ENCODE measurements around the gene ARHGAP20. TPM values are rescaled to one million over a fixed set of nuclear protein-coding genes. Genes with fewer than 3 reads are reported as not detected.

ARHGAP20 gene
- total RNA-seq, 1 experiment from 2014 or later, result 1.5 TPM

GRCh38 chr11:110606415-110606814 is 105.8 kb downstream of the ARHGAP20 start:
- DNase-seq (ENCODE audit: low spot score), result no peak

- DNase-seq (ENCODE audit: low spot score), result no peak
These were observed 110.3 kb downstream of the ARHGAP20 start for GRCh38 chr11:110601936-110602335.

GRCh38 chr11:110600322-110600721 is 111.9 kb downstream of the ARHGAP20 start:
- no peak for DNase-seq (ENCODE audit: low spot score)

DNA sequence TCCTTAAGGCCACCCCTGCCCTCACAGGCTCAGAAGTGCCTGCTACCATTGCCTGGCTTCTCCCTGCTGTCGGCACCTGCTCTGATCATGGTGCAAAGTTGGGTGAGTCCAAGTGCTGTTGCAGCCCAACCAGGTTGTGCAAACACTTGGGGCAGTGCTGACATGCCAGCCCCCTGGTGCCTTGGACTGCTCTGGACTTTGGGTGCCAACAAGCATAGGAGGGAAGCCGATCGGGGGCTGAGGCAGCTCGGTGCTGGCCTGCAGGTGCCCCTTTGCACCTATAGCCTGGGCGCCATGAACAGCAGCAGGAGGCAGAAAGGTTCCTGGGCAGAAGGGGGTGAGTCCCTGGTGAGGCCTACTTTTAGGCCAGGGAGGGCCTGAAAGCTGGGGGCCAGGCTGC is 113.0 kb downstream of the ARHGAP20 start:
- no peak for DNase-seq (ENCODE audit: low spot score)

GRCh38 chr11:110598725-110599124 is 113.5 kb downstream of the ARHGAP20 start:
- no peak for DNase-seq (ENCODE audit: low spot score)

DNA sequence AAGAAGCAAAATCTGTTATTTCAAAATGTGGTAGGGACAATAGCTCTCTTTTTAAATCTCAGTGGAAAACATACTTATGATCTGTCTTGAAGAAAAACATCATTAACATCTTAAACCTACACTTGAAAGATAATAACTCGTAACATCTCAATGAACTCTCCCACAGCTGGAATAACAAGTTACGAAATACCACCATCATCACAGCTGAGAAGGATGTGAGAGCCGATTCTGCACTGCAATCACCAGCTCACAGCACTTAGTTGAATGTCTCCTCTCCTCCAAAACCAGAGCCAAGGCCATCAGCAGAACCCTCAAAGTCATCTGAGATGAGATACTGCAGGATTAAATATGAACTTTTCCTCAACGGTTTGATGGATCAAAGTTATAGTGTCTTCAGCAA is 124.3 kb downstream of the ARHGAP20 start:
- no peak for DNase-seq (ENCODE audit: low spot score)

DNA sequence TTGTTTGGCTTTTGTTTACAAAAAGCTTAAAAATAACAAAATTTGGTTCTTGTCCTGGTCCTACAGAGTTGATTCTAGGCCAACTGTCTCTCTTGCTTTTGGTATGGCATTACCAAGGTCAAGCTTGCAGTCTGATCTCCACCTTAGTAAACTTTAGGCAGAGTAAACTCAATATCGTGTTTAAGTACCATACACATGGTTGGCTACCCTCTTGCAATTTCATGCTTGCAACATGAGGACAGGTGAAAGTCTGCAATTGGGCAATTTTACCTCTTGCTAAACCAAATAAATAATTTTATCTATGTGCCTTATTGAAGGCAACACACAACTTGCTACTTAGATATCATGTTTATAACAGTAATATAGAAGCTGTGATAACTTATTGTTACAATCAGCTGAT is 125.1 kb downstream of the ARHGAP20 start:
- no peak for DNase-seq (ENCODE audit: low spot score)

- DNase-seq (ENCODE audit: low spot score), result no peak
These were observed 128.1 kb downstream of the ARHGAP20 start for GRCh38 chr11:110584150-110584549.

DNA sequence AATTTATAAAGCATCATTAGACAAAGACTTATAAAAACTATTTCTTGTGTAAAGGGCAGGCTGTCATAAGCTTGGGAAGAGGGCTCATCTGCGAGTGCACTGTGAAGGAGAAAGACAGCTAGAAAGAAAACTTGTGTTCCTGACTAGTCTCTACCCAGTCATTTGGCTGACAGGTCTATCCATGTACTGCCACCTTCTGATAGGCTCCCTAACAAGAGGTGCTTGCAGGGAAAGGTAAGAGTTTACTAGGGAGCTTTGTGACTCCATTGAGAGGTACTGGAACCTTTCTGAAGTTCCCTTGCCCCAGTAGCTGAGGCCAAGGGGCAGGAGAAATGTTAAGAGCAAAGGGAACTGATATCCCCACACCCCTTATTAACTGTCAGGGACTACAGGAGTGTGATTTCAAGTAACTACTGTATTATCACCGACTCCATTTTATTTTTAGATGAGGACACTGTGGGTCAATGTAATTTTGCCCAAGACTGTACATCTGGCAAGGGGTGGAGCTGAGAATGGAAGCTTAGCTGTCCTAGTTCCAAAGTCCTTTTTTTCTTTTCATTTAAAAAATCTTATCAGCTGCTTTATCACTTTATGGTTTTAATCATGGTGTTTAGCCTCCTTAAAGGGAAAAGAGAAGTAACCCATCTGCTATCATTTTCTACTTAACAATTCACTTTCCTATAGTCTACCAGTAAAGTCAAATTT is 129.4 kb downstream of the ARHGAP20 start:
- no peak for DNase-seq (ENCODE audit: low spot score)

DNA sequence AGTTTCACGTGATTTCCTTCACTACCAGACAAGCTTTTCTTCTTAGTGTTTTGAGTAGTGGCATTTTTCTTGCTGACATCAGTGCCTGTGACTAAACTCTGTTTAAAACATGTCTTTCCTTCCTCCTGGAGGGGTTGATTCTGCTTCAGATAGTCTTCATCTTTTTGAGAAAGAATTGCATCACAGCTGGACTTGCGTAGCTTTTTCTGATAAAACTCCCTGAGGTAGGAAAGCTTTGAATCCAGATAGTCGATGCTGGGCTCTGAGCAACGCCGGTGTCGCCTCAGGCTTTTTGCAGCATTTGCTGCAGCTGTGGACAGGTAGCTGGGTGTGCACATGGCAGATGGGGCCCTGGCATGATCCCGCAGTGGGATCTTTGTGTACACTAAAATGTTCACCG is 131.7 kb downstream of the ARHGAP20 start:
- DNase-seq (ENCODE audit: low spot score), result no peak

DNA sequence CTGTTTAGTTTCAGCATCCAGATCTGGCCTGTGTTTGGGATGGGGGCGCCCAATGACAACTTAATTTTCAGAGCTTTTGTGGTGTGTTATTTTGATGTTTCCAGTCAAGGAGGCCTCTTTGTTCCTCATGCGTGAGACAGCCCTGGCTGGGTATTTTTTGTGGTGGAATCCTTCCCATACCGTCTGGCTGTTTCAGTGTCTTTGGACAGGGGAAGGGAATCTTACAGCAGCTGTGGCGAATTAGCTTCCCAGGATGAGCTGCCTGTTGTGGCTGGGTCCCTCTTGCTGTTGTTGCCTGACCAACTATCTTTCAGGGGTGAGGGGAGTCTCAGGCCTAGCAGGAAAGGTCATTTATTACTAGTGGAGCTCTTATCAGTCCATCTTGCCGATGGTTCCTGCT is 138.8 kb downstream of the ARHGAP20 start:
- DNase-seq (ENCODE audit: low spot score), result no peak

- no peak for DNase-seq (ENCODE audit: low spot score)
These were observed 141.0 kb downstream of the ARHGAP20 start for GRCh38 chr11:110571081-110571720.

GRCh38 chr11:110566577-110566976 is 145.7 kb downstream of the ARHGAP20 start:
- DNase-seq (ENCODE audit: low spot score), result no peak

DNA sequence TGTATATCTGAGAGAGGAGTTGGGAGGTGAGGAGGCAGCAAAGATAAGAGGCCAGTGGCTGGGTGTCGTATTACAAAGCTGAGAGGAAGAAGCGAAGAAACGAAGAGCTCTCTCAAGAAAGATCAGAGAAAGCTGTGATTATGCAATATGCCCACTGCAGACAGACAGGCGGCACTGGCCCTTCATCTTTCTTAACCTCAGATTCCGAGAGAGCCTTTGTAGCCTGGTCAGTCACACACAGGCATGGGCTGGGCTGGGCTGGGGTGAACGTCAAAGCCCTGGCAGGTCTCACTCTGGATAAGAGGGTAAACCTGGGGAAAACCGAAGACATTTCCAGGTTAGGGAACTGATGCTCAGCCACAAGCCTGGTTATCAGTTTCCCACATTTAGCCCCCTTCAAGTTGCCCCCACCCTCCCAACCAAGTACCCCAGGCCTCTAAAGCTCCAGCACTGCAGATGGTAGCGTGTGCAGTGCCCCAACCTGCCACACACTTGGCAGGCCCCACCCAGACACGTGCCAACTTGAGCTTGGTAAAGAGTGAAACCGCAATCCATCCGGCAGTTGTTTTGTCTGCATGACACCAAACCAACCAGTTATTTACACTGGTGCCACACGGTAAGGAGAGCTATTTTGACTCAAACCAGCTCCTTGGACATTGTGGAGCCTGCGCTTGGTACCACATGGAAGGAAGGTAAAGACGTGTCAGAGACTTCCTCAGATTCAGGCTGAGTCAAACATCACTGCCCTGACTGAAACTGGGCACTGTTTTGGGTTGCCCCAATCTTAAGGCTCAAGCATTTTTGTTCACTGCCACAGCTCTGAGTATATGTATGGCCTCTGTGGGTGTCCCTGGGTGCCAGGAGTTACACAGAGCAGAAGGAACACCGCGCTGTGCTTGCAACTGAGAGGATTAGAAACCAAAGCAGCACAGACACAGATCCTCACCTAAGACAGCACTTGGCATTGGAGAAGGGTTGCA is 146.6 kb downstream of the ARHGAP20 start:
- DNase-seq (ENCODE audit: low spot score), result peak; percentile 94

DNA sequence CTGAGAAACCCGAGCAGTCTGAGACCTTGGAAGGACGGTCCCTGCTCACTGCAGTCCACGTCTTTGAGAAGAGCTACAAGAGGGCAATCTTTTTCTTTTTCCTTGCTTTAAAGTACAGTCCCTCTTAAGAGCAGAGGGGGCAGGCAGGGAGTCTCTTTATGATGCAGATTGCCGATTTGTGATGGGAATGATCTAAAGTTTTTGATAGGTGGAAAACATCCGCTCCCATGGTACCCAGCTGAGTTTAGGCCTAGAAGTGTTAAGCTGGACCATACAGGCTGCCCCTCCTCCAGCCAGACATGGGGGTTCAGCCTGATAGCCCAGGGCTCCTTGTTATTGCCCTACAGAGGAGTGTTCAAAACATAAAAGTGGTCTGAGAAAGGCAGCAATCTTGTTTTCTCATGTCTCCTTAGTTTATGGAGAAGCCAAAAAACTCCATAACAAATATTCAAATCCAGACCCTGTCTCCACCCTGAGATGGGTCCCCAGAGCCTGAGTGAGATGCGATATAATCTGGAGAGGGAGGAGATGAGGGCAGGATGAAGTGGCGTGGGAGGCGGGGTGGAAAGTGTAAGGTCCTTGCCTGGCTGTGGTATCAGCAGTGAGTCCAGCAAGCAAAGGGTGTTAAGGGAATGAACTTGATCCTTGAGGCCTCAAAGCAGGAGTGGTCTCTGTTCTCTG is 147.4 kb downstream of the ARHGAP20 start:
- DNase-seq (ENCODE audit: low spot score), result no peak

- DNase-seq (ENCODE audit: low spot score), result no peak
These were observed 167.5 kb downstream of the ARHGAP20 start for GRCh38 chr11:110544779-110545178.

DNA sequence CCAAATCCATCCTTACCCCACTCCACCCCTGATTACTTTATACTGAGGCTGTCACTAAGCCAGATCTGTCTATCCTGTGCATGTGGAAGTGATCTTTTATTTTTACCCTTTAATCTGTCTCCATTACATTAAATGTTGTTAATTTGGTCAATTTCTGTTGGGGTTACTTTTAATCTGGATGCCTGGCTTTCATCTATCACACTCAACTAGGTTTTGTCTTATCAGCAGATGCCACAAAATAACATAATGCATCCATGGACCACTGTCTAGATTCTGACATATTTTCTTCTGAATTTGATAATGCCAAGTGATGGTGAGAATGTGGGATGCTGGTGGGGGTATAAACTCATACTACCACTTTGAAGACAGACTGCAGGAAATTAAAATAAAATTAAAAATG is 174.1 kb downstream of the ARHGAP20 start:
- no peak for DNase-seq (ENCODE audit: low spot score)

DNA sequence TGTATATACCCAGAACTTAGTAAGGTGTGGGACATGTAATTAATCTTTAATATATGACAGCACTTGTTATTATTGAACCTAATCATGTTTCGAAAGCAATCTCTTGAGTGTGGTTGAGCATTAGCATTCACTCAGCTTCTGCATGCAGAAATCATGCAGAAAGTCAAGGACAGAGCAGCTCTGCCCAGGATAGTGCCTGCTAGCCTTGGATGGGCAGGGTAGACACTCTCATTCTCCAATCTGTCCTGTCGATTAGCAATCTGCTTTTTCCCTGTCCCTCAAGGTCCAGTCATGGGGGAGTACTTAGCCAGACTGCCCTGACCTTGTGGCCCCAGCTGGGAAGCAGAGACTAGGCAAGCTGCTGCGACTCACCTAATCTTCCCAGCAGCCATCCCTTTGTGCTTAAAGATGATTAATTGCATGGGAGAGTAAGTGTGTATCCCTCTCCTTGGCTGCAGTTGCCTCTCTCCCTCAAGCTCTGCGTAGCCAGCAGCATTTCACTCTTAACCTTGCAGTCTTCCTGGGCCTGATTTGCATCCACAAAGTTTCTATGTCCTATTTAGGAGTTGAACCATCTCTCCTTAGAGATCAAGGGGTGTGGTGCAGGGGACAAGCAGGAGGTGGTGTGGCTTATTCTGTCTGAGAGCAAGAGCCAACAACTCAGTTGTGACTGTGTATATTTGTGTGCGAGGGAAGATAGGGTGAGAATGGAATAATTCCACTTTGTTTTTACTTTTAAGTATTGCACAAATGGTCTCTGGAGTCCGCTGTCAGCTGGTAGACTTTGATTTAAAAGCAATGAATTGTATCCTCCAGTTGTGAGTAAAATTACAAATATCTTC is 181.1 kb downstream of the ARHGAP20 start:
- no peak for DNase-seq (ENCODE audit: low spot score)

DNA sequence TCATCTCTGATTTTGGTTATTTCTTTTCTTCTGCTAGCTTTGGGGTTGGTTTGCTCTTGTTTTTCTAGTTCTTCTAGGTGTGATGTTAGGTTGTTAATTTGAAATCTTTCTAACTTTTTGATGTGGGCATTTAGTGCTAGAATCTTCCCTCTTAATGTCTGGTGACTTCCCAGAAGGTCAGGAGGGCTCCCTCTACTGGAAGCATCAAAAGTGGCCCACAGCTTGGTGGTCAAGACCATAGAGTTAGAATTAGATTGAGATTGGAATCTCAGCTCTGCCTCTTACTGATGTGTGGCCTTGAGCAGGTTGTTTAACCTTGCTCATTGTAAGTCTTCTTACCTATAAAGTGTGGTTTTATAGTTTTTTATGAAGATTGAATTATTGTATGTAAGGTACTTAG is 183.2 kb downstream of the ARHGAP20 start:
- no peak for DNase-seq (ENCODE audit: low spot score)

DNA sequence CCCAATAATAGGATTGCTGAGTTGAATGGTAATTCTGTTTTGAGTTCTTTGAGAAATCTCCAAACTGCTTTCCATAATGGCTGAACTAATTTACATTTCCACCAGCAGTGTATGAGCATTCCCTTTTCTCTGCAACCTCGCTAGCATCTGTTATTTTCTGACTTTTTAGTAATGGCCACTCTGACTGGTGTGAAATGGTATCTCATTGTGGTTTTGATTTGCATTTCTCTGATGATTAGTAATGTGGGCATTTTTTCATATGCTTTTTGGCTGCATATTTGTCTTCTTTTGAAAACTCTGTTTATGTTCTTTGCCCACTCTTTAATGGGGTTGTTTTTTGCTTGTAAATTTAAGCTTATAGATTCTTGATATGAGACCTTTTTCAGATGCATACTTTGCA is 185.1 kb downstream of the ARHGAP20 start:
- no peak for DNase-seq (ENCODE audit: low spot score)
